Ramos (cell line): ENCODE results near the gene WDFY4.

Experiments
- in situ Hi-C: fragments of 300-500 bp; cut with MboI; formaldehyde crosslinking; loops from one replicate; pipeline ENCODE4 v1.14.3; 2022; ENCODE audit warnings: low sequenced_read_pairs; ENCODE audit not compliant: unreplicated experiment

The WDFY4 gene

DNA sequence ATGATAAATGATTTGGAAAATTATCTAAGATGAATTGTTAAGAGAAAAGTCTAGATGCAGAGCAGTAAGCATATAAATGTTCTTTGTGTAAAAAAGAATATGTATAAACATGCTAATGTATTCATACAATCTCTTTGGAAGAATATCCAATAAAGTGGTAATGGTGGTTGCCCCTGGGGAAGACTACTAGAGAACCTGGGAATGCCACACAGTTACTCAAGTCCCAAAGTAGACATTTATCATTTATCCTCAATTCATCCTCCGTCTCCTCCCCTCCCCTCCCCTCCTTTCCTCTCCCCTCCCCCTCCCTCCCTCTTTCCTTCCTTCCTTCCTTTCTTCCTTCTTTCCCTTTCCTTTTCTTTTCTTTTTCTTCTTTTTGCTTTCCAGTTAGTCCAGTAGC is 203.3 kb downstream of the WDFY4 start:
- in situ Hi-C loops, result no loop called here

DNA sequence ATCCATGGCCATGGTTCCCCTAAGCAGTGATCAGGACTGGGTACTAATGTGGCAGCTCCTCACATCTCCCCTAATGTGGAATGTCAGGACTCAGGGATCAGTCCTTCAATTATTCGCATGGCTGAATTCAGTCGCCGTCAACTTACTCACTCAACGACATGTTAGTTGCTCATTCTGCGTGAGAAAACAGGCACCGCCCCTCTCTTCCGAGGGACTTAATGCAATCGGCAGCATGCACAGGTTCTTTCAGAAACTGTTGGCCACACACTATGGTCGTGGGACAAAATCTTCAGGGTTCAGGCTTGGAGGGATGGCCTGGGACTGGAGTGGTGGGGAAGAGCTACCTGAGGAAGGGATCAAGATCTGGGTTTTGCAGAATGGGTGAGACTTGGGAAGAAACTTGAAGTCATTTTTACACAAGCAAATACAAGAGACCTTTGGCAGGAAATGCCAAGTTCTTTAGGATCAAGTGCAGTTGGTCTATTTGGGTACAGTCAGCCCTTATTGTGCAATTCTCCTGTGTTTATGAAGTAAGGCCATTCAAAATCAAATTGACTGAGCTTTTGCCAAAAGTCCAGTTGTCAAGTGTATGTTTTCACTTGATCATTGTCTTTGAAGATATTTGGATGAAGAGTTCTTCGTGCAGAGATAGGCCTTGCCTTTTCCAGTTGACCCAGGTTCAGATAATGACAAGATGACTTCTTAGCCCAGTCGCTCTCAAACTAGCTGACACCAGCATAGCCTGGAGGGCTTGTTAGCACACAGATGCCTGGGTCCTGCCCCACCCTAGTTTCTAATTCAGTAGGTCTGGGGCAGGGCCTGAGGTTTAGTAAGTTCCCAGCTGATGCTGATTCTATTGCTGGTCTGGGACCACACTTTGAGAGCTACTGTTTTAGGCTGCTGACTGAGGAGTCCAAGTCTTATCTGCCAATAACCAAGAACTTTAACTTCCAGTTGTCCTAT is 206.5 kb downstream of the WDFY4 start:
- in situ Hi-C loops, result no loop called here

DNA sequence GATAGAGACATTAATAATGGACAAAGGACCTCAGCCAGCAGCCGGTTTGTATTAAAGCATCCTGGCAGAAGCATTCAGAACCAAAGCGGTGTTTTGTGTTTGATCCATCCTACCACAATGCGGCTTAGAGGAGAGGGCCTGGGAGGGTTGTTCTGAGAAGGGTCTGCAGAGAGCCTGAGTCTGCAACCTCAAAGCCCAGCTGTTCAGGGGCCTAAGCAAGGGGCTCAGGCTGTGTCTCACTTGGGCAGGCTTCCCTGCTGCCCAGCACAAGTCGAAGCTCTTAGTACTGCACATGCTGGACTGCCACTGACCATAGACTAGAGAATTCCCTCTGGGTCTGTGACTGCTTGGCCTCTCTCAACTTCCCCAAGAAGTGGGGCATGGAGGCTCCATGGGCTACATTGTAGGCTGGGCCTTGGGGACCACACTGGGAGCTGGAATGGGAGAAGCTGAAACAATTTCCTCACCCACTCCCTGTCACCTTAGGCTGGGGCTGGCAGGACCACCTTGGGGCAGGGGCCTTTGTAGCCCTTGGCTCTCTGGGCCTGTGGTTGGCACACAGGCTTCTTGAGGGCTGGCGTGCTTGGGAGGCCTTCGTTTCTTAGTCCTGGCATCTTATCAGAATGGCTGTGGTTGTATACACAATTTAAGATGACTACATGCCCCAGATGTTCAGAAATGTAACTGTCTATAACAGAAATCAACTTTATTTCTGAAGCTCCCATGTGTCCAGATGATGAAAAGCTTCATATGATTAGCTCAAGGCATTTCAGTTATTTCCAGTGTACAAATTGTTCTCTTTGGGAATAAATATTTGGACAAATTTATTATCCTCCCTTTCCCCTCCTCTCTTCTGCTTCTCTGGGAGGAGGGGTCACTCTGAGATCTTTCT is 210.5 kb downstream of the WDFY4 start:
- in situ Hi-C loops, result no loop called here

DNA sequence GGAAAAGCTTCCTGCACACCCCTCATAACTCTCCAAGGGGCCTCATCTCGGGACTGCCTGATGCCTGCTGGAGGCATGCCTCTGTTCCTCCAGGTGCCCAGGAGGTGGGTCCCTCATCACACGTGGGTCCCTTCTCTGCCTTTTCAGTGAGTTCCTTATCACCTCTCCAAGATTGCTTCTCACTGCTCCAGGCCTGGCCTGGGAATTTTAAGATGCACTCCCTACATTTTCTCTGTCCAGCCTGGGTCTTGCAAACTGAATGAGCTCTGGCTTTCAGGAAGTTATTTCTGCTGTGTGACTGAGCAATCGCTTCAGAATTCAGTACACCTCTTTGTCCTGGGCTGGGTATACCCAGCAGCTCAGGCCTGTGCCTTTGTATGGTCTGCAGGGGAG is 211.1 kb downstream of the WDFY4 start:
- in situ Hi-C loops, result no loop called here

DNA sequence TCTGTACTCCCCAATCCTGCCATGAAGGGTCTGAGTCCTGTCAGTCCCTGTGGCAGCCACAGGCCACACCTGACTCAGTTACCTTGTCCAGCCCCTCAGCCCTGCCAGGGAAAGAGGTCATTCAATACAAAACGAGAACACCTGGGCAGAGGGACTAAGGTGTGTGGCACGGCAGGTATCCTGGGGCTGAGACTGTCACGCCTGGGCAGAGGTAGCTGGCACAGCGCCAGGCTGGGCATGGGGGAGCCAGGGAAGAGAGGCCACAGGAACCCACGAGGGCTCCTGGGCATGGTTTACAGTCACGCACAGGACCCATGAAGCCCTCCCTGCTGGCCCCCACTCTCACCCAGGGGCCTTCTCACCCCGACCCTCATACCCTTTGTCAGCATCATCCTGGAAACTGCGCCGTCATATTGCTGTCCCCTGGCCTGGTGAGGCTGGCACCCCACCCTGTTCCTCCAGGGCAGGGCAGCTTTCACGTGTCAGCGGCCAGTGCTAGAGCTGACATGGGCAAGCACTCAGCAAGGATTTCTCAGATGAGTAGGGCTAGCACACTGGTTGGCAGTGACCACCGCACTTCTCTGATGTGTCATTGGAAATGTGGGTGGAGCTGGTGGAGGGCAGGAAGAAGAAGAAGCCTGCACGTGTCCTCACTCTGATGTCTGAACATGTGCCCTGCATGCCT is 212.2 kb downstream of the WDFY4 start:
- in situ Hi-C loops, result no loop called here

GRCh38 chr10:48897441-48897790 is 212.7 kb downstream of the WDFY4 start:
- in situ Hi-C loops, result no loop called here

- in situ Hi-C loops, result no loop called here
Measured at GRCh38 chr10:48898426-48898825, 213.8 kb downstream of the WDFY4 start.

- in situ Hi-C loops, result no loop called here
Measured at GRCh38 chr10:48899781-48900180, 215.1 kb downstream of the WDFY4 start.

GRCh38 chr10:48900371-48900801 is 215.7 kb downstream of the WDFY4 start:
- in situ Hi-C loops, result no loop called here

DNA sequence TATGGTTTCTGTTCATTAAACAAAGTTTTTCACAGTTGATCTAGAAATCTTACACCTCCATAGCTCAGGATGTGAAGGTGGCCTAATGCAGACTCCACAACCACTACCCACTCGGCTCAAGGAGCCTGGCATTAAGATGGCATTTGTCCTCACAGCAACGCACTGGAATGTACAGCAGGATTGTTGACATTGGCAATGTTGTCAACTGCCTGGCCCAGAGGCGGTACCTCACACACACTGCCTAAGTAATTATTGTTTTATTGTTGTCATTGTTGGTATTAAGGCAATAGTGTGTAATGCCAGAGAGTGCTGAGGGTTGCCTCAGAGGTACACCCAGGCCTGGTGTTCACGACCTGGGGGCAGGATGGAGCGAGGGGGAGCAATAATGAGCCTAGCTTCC is 216.6 kb downstream of the WDFY4 start:
- in situ Hi-C loops, result no loop called here

- in situ Hi-C loops, result no loop called here
Measured at GRCh38 chr10:48902096-48902495, 217.4 kb downstream of the WDFY4 start.

GRCh38 chr10:48903151-48903550 is 218.5 kb downstream of the WDFY4 start:
- in situ Hi-C loops, result no loop called here

- in situ Hi-C loops, result no loop called here
Measured at GRCh38 chr10:48904861-48905260, 220.2 kb downstream of the WDFY4 start.

DNA sequence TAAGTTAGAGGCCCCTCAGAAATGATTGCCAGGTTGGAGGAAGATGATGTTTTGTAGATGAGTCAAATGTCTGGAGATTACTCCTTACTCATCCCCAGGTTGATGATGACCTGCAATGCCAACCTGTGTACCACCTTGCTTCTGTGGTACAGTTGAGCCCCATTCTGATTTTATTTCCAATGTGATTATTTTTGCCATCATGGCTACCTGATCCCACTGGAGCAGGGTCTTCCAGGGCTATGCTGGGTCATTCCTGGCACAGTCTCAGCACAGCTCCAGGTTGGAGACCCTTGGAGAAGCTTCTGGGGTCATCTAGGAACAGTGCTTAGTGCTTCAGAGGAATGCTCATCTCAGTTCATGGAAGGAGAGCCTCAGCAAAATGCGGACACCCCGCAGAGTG is 220.6 kb downstream of the WDFY4 start:
- in situ Hi-C loops, result no loop called here

DNA sequence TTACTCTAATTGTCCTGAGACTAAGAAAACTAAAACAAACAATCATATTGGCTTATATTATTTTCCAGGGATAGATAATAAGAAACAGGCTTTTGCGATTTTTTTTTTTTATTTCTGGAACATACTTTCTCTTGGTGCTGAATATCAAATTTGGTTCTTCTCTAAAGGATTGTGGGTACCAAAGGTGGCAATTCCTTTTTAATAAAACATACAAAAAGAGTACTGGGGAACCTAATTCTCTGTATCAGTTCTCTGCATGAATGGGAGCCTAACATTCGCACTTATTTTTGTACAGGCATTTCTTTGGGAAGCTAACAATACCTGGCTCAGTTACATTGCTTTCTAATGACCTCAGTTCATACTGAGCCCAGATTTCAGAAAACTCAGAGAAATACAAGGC is 222.2 kb downstream of the WDFY4 start:
- in situ Hi-C loops, result no loop called here

DNA sequence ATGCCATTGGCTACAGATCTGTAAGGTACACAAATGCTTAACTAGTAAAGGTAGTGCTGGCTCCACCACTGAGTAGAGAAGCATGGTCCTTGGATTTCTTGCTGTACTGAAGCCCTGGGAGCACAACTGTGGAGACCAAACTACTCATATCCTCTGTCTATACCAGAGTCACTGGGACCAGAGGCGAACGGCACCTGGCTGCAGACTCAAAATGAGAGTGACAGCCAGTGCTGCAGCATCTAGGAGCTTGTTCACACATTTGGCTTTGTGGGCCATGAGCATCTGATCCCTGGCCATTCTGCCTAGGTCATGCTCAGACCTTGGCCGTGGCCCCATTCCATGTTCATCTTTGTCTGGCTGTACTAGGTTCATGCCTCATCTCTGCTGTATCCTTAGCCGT is 223.1 kb downstream of the WDFY4 start:
- in situ Hi-C loops, result no loop called here

DNA sequence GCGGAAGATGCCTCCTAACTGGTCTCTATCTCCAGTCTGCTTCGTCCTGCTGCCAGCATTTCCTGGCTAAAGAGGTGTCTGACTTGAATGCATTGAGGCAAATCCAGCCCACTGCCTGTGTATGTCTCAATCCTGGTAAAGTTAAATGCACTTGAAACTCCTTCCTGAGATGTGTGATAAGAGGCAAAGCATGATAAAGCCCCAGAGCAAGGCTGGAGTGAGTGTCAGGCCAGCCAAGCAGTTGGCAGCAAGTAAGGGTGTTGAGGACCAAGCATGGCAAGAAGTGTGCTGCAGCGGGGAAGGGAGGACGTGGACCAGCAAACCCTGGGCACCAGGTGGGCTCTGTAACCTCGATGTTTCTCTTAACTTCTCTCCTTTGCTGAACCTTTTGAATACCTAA is 225.9 kb downstream of the WDFY4 start:
- in situ Hi-C loops, result no loop called here

- in situ Hi-C loops, result no loop called here
Measured at GRCh38 chr10:48913674-48914073, 229.0 kb downstream of the WDFY4 start.

DNA sequence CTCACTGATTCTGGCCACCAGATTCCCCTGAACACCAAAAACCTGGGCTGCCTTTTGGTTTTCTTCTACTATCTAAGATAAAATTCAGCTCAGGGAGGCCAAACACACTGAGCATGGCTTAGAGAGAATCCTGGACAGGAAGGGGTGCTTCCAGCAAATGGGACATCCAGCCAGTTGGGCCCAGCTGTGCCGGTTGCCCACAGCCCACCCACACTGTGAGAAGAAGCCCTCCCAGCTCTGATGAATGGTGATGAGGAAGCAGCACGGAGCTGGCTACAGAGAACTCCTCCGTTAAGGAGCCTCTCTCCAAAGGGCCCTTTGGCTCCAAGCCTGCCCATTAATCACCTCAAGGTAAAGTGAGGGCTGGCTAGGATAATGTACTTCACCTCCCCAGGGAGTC is 239.1 kb downstream of the WDFY4 start:
- in situ Hi-C loops, result no loop called here

DNA sequence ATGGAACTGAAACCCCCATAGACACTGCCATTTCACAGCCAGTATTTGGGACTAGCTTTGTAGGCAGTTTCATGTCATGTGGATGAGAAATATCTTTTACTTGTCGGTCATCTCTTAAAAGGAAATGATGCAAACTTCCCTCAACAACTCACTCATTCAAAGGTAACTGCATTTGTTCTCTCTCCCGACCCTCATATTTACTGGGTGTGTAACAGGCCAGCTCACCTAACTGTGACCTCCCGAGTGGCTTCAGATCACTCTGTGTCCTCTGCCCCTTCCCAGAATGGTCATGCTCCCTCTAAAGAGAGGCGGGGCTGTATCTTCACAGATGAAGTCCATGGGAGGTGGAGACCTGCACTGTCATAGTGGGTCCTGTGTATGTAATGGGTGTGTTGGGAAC is 240.3 kb downstream of the WDFY4 start:
- in situ Hi-C loops, result no loop called here

DNA sequence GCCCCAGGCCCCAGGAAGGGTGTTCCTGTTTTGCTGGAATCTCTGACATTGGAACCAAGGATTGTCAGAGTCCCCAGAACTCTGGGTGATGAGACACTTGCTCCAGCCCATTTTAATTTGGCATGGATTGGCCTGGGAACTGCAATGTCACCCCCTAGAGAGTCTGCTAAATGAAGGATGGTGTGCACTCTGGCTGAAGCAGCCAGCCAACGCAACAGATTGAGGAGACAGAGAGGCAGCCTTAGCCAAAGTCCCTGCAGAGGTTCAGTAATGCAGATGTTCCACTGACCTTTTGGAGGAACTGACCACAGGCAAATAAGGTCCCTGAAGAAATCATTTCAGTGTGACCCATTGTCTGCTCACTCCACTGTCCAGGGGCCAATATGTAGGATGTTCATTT is 241.6 kb downstream of the WDFY4 start:
- in situ Hi-C loops, result no loop called here
